HepG2 (cell line): ENCODE measurements around the gene MAMSTR. TPM values are rescaled to one million over a fixed set of nuclear protein-coding genes. Genes with fewer than 3 reads are reported as not detected.

Experiments
- ARNT ChIP-seq: fragments of 450-650 bp; IDR thresholded peaks from 2 replicates; pipeline ENCODE4 v1.6.1; 2017
- CEBPB ChIP-seq: IDR thresholded peaks from 2 replicates; pipeline ENCODE4 v1.6.1; 2011; ENCODE audit warnings: low read depth, low read length, improper control_type of control experiment, borderline replicate concordance
- ETV6 ChIP-seq: sonication (generic); formaldehyde crosslinking; conservative IDR thresholded peaks from 2 replicates; pipeline ENCODE4 v1.4.0; 2020; ENCODE audit warnings: missing genetic modification reagents
- EZH2 ChIP-seq: conservative IDR thresholded peaks from 2 replicates; pipeline ENCODE4 v1.6.1; 2012; ENCODE audit warnings: mild to moderate bottlenecking, low read depth, low read length, moderate library complexity
- FOXK2 ChIP-seq: fragments of 450-650 bp; IDR thresholded peaks from 2 replicates; pipeline ENCODE4 v1.6.1; 2016
- GATA4 ChIP-seq: sonication (generic); IDR thresholded peaks from 2 replicates; pipeline ENCODE4 v1.6.1; 2016; ENCODE audit warnings: antibody characterized with exemption, low read depth, borderline replicate concordance
- HNF4A ChIP-seq: sonication (generic); formaldehyde crosslinking; IDR thresholded peaks from 2 replicates; pipeline ENCODE4 v1.4.0; 2020; ENCODE audit warnings: missing genetic modification reagents
- IKZF1 ChIP-seq: fragments of 450-650 bp; IDR thresholded peaks from 2 replicates; pipeline ENCODE4 v1.7.1; 2016
- KAT2B ChIP-seq: fragments of 150-350 bp; IDR thresholded peaks from 2 replicates; pipeline ENCODE4 v1.6.1; 2014; ENCODE audit warnings: low read depth, low read length, borderline replicate concordance
- MAFF ChIP-seq: IDR thresholded peaks from 2 replicates; pipeline ENCODE4 v1.6.1; 2011; ENCODE audit warnings: low read depth, low read length, improper control_type of control experiment
- MYNN ChIP-seq: sonication (generic); formaldehyde crosslinking; IDR thresholded peaks from 2 replicates; pipeline ENCODE4 v1.4.0; 2020; ENCODE audit warnings: mild to moderate bottlenecking, low read depth, missing genetic modification reagents
- POGZ ChIP-seq: sonication (generic); formaldehyde crosslinking; IDR thresholded peaks from 2 replicates; pipeline ENCODE4 v1.4.0; 2020; ENCODE audit warnings: mild to moderate bottlenecking, missing genetic modification reagents
- PRMT3 ChIP-seq: sonication (generic); formaldehyde crosslinking; IDR thresholded peaks from 2 replicates; pipeline ENCODE4 v1.8.1; 2022; ENCODE audit warnings: low read depth, mild to moderate bottlenecking, moderate library complexity, missing genetic modification reagents, borderline replicate concordance
- RFXANK ChIP-seq: IDR thresholded peaks from 2 replicates; pipeline ENCODE4 v1.6.1; 2016
- SIN3B ChIP-seq: fragments of 150-350 bp; IDR thresholded peaks from 2 replicates; pipeline ENCODE4 v1.6.1; 2014; ENCODE audit warnings: low read length
- SIX4 ChIP-seq: sonication (generic); formaldehyde crosslinking; IDR thresholded peaks from 2 replicates; pipeline ENCODE4 v1.4.0; 2020; ENCODE audit warnings: missing genetic modification reagents
- SOX6 ChIP-seq, 2 experiments: fragments of 450-650 bp in 1 of 2; sonication (generic) in 1 of 2; formaldehyde crosslinking in 1 of 2; IDR thresholded peaks; 2 replicates each; pipeline versions ENCODE4 v1.4.0 to v1.6.1; 2017 to 2020; ENCODE audit warnings: antibody characterized with exemption in 1 of 2, mild to moderate bottlenecking in 1 of 2, missing genetic modification reagents in 1 of 2
- TCF7 ChIP-seq: sonication (generic); IDR thresholded peaks from 2 replicates; pipeline ENCODE4 v1.6.1; 2016; ENCODE audit warnings: antibody characterized with exemption, low read depth
- ZFP1 ChIP-seq: IDR thresholded peaks from 2 replicates; pipeline ENCODE4 v1.6.1; 2016
- ZNF766 ChIP-seq: sonication (generic); formaldehyde crosslinking; IDR thresholded peaks from 2 replicates; pipeline ENCODE4 v1.5.0; 2020; ENCODE audit warnings: missing genetic modification reagents, borderline replicate concordance
- ZNF792 ChIP-seq: IDR thresholded peaks from 2 replicates; pipeline ENCODE4 v1.6.1; 2016
- polyA plus RNA-seq, 8 experiments: library from polyadenylated mRNA; depleted of rRNA in 3 of 8; stranded (reverse) in 7 of 8; unstranded in 1 of 8; fragments of >200 nt; fragmentation: Illumina TruSeq in 4 of 8; extraction: Trizol in 4 of 8; gene quantifications; 2 replicates each; pipeline versions ENCODE4 v1.2.1 to v1.2.3, GENCODE V29; 2011 to 2016; ENCODE audit warnings: low read depth in 4 of 8, missing spikeins in 1 of 8, mixed read lengths in 1 of 8; ENCODE audit not compliant: insufficient read depth in 1 of 8
- total RNA-seq, 5 experiments: library from RNA; depleted of rRNA; stranded (reverse); fragments of >200 nt; fragmentation: Illumina TruSeq; extraction: Trizol; gene quantifications; 2 replicates each; pipeline ENCODE4 v1.2.3, GENCODE V29; 2016; ENCODE audit warnings: low read depth in 1 of 5
- TF ChIP-seq, protein P1 (sequence below), 2 experiments: sonication (generic) in 1 of 2; formaldehyde crosslinking in 1 of 2; IDR thresholded peaks; 2 replicates each; pipeline versions ENCODE4 v1.4.0 to v1.6.1; 2016 to 2020; ENCODE audit warnings: borderline replicate concordance in 1 of 2, low read depth in 1 of 2, mild to moderate bottlenecking in 1 of 2, missing genetic modification reagents in 1 of 2
- TF ChIP-seq, protein P2 (sequence below): sonication (generic); formaldehyde crosslinking; IDR thresholded peaks from 2 replicates; pipeline ENCODE4 v1.4.0; 2020; ENCODE audit warnings: low read depth, mild to moderate bottlenecking, missing genetic modification reagents
- TF ChIP-seq, protein P3 (sequence below): sonication (generic); formaldehyde crosslinking; IDR thresholded peaks from 2 replicates; pipeline ENCODE4 v1.4.0; 2020; ENCODE audit warnings: missing genetic modification reagents, borderline replicate concordance

The MAMSTR gene
- total and polyA plus RNA-seq, 2 of the 13 experiments (the other 11 are each of a cell fraction or from before 2014, with no cell fraction given), result 2.2 to 2.4 TPM

DNA sequence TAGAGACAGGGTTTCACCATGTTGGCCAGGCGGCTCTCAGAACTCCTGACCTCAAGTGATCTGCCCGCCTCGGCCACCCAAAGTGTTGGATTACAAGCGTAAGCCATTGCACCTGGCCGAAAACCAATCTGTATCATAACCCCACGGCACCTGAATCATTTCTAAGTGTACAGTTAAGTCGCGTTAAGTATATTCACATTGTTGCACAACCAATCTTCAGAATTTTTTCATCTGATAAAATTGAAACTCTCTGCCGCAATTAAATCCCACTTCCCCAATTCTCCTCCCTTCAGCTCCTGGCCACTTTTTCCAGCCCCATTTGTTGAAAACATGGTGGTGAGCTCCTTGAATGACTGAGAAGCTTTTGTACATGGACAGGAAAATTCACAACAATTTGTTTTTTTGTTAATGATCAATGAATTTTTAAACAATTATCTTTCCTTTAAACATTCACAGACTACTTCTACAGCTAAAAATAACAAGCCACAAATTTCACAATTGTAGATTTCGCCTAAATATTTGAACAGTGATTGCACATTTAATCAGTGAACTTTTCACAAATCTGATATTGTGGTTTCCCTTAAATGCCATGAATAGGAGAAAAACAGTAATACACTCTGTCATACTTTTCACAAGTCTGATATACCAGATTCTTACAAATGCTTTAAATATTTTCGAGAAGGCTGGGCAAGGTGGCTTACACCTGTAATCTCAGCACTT lies 49.6 kb upstream of the MAMSTR start (continued):
- TF ChIP-seq, protein P1, sequence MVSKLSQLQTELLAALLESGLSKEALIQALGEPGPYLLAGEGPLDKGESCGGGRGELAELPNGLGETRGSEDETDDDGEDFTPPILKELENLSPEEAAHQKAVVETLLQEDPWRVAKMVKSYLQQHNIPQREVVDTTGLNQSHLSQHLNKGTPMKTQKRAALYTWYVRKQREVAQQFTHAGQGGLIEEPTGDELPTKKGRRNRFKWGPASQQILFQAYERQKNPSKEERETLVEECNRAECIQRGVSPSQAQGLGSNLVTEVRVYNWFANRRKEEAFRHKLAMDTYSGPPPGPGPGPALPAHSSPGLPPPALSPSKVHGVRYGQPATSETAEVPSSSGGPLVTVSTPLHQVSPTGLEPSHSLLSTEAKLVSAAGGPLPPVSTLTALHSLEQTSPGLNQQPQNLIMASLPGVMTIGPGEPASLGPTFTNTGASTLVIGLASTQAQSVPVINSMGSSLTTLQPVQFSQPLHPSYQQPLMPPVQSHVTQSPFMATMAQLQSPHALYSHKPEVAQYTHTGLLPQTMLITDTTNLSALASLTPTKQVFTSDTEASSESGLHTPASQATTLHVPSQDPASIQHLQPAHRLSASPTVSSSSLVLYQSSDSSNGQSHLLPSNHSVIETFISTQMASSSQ (IDR thresholded peaks at IDR 0.05; ENCODE audit: low read depth), result peak; percentile 76
- TF ChIP-seq, protein P1 (CRISPR knock-in tag; IDR thresholded peaks at IDR 0.05; ENCODE audit: borderline replicate concordance), result no peak
- TF ChIP-seq MAFF (no peak), RFXANK (CRISPR knock-in tag) (no peak), EZH2 (no peak), FOXK2 (no peak), ETV6 (CRISPR knock-in tag) (no peak), TCF7 (no peak), GATA4 (peak; percentile 20; the same call in 1 of the 2 replicates), MYNN (CRISPR knock-in tag) (no peak), ZFP1 (CRISPR knock-in tag) (no peak), SIX4 (CRISPR knock-in tag) (no peak), SIN3B (no peak), ZNF792 (CRISPR knock-in tag) (no peak), ZNF766 (CRISPR knock-in tag) (no peak), KAT2B (no peak), POGZ (CRISPR knock-in tag) (no peak), ARNT (no peak), CEBPB (peak; percentile 68), PRMT3 (no peak), HNF4A (CRISPR knock-in tag) (peak; percentile 13; the same call in 1 of the 2 replicates), IKZF1 (no peak), SOX6 (IDR thresholded peaks at IDR 0.05) (no peak), SOX6 (CRISPR knock-in tag; IDR thresholded peaks at IDR 0.05) (no peak; the same call in 1 of the 2 replicates)
- TF ChIP-seq, protein P2, sequence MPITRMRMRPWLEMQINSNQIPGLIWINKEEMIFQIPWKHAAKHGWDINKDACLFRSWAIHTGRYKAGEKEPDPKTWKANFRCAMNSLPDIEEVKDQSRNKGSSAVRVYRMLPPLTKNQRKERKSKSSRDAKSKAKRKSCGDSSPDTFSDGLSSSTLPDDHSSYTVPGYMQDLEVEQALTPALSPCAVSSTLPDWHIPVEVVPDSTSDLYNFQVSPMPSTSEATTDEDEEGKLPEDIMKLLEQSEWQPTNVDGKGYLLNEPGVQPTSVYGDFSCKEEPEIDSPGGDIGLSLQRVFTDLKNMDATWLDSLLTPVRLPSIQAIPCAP (CRISPR knock-in tag), result no peak
- TF ChIP-seq, protein P3, sequence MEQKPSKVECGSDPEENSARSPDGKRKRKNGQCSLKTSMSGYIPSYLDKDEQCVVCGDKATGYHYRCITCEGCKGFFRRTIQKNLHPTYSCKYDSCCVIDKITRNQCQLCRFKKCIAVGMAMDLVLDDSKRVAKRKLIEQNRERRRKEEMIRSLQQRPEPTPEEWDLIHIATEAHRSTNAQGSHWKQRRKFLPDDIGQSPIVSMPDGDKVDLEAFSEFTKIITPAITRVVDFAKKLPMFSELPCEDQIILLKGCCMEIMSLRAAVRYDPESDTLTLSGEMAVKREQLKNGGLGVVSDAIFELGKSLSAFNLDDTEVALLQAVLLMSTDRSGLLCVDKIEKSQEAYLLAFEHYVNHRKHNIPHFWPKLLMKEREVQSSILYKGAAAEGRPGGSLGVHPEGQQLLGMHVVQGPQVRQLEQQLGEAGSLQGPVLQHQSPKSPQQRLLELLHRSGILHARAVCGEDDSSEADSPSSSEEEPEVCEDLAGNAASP (CRISPR knock-in tag), result 0 out of 2 replicates have a peak, but pooled peaks have one; percentile 20
